Measurements from ENCODE around the gene HLCS. TPM values are rescaled to one million over a fixed set of nuclear protein-coding genes. Genes with fewer than 3 reads are reported as not detected.

Gene HLCS
- total and polyA plus RNA-seq, 4 experiments from 2014 or later = 8.3 to 14.7 (median 11.3) TPM

DNA sequence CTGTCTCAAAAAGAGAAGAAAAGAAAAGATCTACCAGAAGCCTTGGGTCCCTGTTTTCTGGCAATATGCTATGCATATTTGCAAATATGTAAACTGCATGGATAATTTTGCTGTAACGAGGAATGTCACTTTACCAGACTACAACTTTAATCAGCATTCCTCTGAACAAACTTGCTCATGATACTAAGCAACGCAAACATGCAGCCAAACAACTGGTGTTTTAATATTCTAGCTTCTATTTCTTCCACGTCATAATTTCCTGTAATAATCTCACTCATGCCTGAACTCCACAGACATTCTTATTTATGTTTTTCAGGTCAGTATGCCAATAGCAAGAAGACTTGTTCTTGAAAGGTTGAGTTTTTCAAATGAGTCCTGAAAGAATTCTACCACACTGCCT lies 153.4 kb downstream of the HLCS start:
- H3K27me3 ChIP-seq (ENCODE audit: insufficient read depth, low read length) = no peaks in the 10 kb centered on the region
- H3K27ac ChIP-seq (ENCODE audit: low read depth, low read length) = no peak overlapping the region
- ChIA-PET POLR2A (ENCODE audit: partially characterized antibody) (no interaction called here), CTCF (ENCODE audit: partially characterized antibody) (no interaction called here)
- intact Hi-C loops (cut with micrococcal nuclease) = no loop called here
- no peak for DNase-seq
- no peaks in the 10 kb centered on the region for H3K9me3 Mint-ChIP-seq
- no peak overlapping the region for H3K27ac Mint-ChIP-seq
- no peaks in the 10 kb centered on the region for H3K36me3 ChIP-seq (ENCODE audit: insufficient read depth, low read length)
- no peaks in the 10 kb centered on the region for H3K4me1 Mint-ChIP-seq
- H3K4me3 Mint-ChIP-seq = no peak overlapping the region
- H3K27me3 Mint-ChIP-seq = no peaks in the 10 kb centered on the region
- H3K4me3 ChIP-seq (ENCODE audit: low read length in 2 of 2) = no peak overlapping the region
- no peaks in the 10 kb centered on the region for H3K9me3 ChIP-seq (ENCODE audit: control insufficient read depth in 1 of 2, low read length in 2 of 2)
- H3K4me1 ChIP-seq (ENCODE audit: insufficient read depth, low read length) = no peaks in the 10 kb centered on the region
- peaks cover 0 to 18% of the 10 kb centered on the region in 2 donors for H3K36me3 Mint-ChIP-seq

DNA sequence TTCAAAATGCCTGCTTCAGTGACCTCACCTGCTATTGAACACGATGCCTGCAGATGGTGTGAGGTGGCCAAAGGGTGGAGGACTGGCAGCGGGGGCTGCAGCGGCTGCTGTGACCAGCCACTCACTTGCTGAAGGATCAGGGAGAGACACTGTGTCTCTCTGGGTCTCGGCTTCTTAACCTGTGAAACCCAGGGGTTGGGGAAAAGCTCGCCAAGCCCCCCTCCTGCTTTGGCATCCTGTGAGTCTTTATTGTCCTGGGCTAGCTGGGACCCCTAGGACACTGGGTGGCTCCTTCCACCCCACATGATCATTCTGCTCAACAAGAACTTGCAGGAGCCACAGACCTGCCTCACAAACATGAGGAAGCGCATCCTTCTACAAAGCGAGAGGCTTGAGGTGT lies 154.7 kb downstream of the HLCS start:
- no peaks in the 10 kb centered on the region for H3K9me3 ChIP-seq (ENCODE audit: control insufficient read depth in 1 of 2, low read length in 2 of 2)
- ChIA-PET POLR2A (ENCODE audit: partially characterized antibody) (no interaction called here), CTCF (ENCODE audit: partially characterized antibody) (no interaction called here)
- no peaks in the 10 kb centered on the region for H3K36me3 ChIP-seq (ENCODE audit: insufficient read depth, low read length)
- Mint-ChIP-seq H3K36me3 (peaks cover 2 to 25% of the 10 kb centered on the region in 2 donors), H3K27me3 (no peaks in the 10 kb centered on the region), H3K4me3 (no peak overlapping the region), H3K9me3 (no peaks in the 10 kb centered on the region), H3K27ac (no peak overlapping the region), H3K4me1 (no peaks in the 10 kb centered on the region)
- H3K4me1 ChIP-seq (ENCODE audit: insufficient read depth, low read length) = no peaks in the 10 kb centered on the region
- no peak overlapping the region for H3K27ac ChIP-seq (ENCODE audit: low read depth, low read length)
- H3K27me3 ChIP-seq (ENCODE audit: insufficient read depth, low read length) = no peaks in the 10 kb centered on the region
- no peak overlapping the region for H3K4me3 ChIP-seq (ENCODE audit: low read length in 2 of 2)
- intact Hi-C loops (cut with micrococcal nuclease) = no loop called here
- no peak for DNase-seq

DNA sequence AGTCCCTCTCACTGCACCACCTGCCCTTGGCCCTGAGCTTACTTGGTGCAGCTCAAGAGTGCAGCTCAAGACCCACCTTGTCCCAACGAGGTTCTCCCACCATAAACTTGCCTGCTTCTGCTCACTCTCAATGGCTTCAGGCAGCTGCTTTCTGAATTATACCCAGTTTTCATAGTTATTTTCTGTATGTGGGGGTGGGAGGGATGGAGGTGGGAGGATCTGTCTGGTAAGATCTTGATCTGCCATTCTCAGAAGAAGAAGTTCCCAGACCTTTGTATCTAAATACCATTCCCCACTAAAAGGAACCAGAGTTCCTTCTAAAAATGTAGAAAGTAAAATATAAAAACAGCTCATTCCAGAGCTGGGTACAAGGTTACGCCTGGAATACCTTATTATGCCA lies 156.0 kb downstream of the HLCS start:
- H3K9me3 ChIP-seq (ENCODE audit: control insufficient read depth in 1 of 2, low read length in 2 of 2) = no peaks in the 10 kb centered on the region
- intact Hi-C loops (cut with micrococcal nuclease) = no loop called here
- no peak for DNase-seq
- H3K9me3 Mint-ChIP-seq = no peaks in the 10 kb centered on the region
- no peak overlapping the region for H3K27ac ChIP-seq (ENCODE audit: low read depth, low read length)
- H3K4me3 ChIP-seq (ENCODE audit: low read length in 2 of 2) = no peak overlapping the region
- POLR2A ChIA-PET (ENCODE audit: partially characterized antibody) = no interaction called here
- no peaks in the 10 kb centered on the region for H3K27me3 ChIP-seq (ENCODE audit: insufficient read depth, low read length)
- no peak overlapping the region for H3K4me3 Mint-ChIP-seq
- H3K27ac Mint-ChIP-seq = no peak overlapping the region
- CTCF ChIA-PET (ENCODE audit: partially characterized antibody) = no interaction called here
- H3K36me3 Mint-ChIP-seq = peaks cover 2 to 36% of the 10 kb centered on the region in 2 donors
- peaks cover 0 to 1% (median 0%) of the 10 kb centered on the region in 4 donors for H3K4me1 Mint-ChIP-seq
- H3K27me3 Mint-ChIP-seq = no peaks in the 10 kb centered on the region
- H3K36me3 ChIP-seq (ENCODE audit: insufficient read depth, low read length) = no peaks in the 10 kb centered on the region
- no peaks in the 10 kb centered on the region for H3K4me1 ChIP-seq (ENCODE audit: insufficient read depth, low read length)

DNA sequence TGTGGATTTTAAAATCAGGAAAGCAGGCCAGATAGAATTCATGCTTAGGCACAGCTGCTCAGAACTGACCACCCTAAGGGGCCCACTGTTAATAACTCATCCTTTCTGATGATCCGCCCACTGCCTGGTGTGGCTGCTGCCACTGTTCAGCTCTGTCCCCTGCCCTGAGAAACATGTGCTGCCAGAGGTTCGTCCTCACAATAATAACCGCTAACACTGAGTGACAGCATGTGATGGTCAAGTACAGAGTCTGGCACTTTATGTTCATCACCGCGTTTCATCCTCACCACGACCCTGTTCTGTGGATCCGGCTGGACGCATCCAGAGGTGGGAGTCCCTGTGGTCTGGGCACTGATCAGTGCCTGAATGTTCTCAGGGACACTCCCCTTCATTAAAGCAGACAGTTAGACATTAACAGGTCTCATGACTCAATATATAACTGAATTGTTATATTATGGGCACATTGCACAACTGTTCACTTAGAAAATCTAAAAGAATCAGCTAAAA lies 159.0 kb downstream of the HLCS start:
- Mint-ChIP-seq H3K36me3 (peaks cover 12 to 46% of the 10 kb centered on the region in 2 donors), H3K27me3 (no peaks in the 10 kb centered on the region), H3K9me3 (peaks cover 0 to 2% (median 0%) of the 10 kb centered on the region in 8 donors), H3K4me1 (peaks cover 0 to 1% (median 0%) of the 10 kb centered on the region in 4 donors), H3K4me3 (no peak overlapping the region), H3K27ac (no peak overlapping the region)
- no peak for DNase-seq
- POLR2A ChIA-PET (ENCODE audit: partially characterized antibody) = no interaction called here
- Histone ChIP-seq H3K9me3 (ENCODE audit: control insufficient read depth in 1 of 2, low read length in 2 of 2) (no peaks in the 10 kb centered on the region), H3K27me3 (ENCODE audit: insufficient read depth, low read length) (no peaks in the 10 kb centered on the region), H3K4me1 (ENCODE audit: insufficient read depth, low read length) (no peaks in the 10 kb centered on the region), H3K27ac (ENCODE audit: low read depth, low read length) (no peak overlapping the region), H3K36me3 (ENCODE audit: insufficient read depth, low read length) (no peaks in the 10 kb centered on the region), H3K4me3 (ENCODE audit: low read length in 2 of 2) (no peak overlapping the region)
- CTCF ChIA-PET (ENCODE audit: partially characterized antibody) = no interaction called here
- intact Hi-C loops (cut with micrococcal nuclease) = no loop called here

DNA sequence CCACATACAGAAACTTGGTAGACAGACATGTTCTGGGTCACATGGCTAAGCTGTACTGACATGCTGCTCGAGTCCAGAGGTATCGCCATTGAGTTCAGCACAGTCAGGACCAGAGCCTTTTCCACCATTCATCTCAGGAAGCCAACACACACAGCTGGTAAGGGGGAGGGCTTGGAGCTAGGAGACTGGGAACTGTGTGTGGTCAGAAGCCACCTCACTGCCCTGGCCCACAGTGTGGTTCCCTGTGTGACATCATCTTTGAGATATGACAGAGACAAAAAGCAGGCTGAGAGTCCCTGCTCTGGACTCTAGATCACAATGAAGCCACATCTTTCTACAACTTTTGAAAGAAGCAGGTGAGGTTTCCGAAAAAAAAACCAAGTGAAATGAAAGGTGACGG lies 160.4 kb downstream of the HLCS start:
- intact Hi-C loops (cut with micrococcal nuclease) = no loop called here
- peaks cover 0 to 1% (median 0%) of the 10 kb centered on the region in 4 donors for H3K4me1 Mint-ChIP-seq

DNA sequence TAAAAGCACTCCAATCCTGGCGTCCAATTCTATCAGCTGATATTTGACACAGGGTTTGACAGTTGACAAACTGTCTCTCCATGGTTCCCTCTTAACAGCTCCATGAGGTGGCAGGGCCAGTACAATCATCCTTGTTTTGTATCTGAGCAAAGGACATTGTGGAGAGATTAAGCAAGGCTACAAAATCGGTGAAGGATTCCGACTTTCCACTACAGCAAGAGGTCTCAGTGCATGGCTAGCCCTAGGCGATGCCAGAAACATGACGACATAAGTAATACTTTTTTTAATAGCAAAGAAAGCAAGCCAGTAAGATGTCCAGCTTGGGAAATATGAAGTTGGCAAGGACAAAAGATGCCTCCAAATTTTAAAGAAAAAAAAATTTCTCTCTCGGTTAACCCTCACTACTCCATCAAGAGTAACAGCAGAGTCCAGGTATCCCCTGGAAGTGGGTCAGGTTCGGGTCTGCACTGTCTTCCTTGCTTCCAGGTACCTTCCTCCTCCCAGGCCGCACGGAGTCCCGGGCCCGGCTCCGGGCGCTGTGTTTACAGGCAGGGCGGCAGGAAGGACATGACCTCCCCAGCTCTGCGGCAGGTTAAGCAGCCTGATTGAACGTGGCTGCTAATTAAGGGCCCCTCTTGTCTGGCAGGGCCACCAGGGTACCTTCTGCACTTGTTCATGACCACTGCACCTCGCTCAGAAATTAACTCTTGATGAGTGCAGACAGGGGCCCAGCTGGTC lies 161.4 kb downstream of the HLCS start:
- H3K27ac Mint-ChIP-seq = no peak overlapping the region
- Histone ChIP-seq H3K4me1 (ENCODE audit: insufficient read depth, low read length) (no peaks in the 10 kb centered on the region), H3K27me3 (ENCODE audit: insufficient read depth, low read length) (no peaks in the 10 kb centered on the region), H3K4me3 (ENCODE audit: low read length in 2 of 2) (no peak overlapping the region), H3K36me3 (ENCODE audit: insufficient read depth, low read length) (no peaks in the 10 kb centered on the region), H3K9me3 (ENCODE audit: control insufficient read depth in 1 of 2, low read length in 2 of 2) (no peaks in the 10 kb centered on the region), H3K27ac (ENCODE audit: low read depth, low read length) (no peak overlapping the region)
- ChIA-PET POLR2A (ENCODE audit: partially characterized antibody) (no interaction called here), CTCF (ENCODE audit: partially characterized antibody) (no interaction called here)
- H3K4me1 Mint-ChIP-seq = peaks cover 0 to 1% (median 0%) of the 10 kb centered on the region in 4 donors
- no peaks in the 10 kb centered on the region for H3K27me3 Mint-ChIP-seq
- intact Hi-C loops (cut with micrococcal nuclease) = no loop called here
- peaks cover 15 to 51% of the 10 kb centered on the region in 2 donors for H3K36me3 Mint-ChIP-seq
- H3K4me3 Mint-ChIP-seq = no peak overlapping the region
- DNase-seq = no peak
- peaks cover 0 to 12% (median 7%) of the 10 kb centered on the region in 8 donors for H3K9me3 Mint-ChIP-seq

More for the DNA sequence above, 160.4 kb downstream of the HLCS start:
- peaks cover 0 to 3% (median under 1%) of the 10 kb centered on the region in 8 donors for H3K9me3 Mint-ChIP-seq
- no peak overlapping the region for H3K27ac ChIP-seq (ENCODE audit: low read depth, low read length)
- H3K36me3 Mint-ChIP-seq = peaks cover 14 to 48% of the 10 kb centered on the region in 2 donors
- no peak for DNase-seq
- H3K27me3 Mint-ChIP-seq = no peaks in the 10 kb centered on the region
- ChIA-PET POLR2A (ENCODE audit: partially characterized antibody) (no interaction called here), CTCF (ENCODE audit: partially characterized antibody) (no interaction called here)
- H3K4me1 ChIP-seq (ENCODE audit: insufficient read depth, low read length) = no peaks in the 10 kb centered on the region
- H3K4me3 Mint-ChIP-seq = no peak overlapping the region
- H3K4me3 ChIP-seq (ENCODE audit: low read length in 2 of 2) = no peak overlapping the region
- H3K36me3 ChIP-seq (ENCODE audit: insufficient read depth, low read length) = no peaks in the 10 kb centered on the region
- no peak overlapping the region for H3K27ac Mint-ChIP-seq
- no peaks in the 10 kb centered on the region for H3K27me3 ChIP-seq (ENCODE audit: insufficient read depth, low read length)
- no peaks in the 10 kb centered on the region for H3K9me3 ChIP-seq (ENCODE audit: control insufficient read depth in 1 of 2, low read length in 2 of 2)

DNA sequence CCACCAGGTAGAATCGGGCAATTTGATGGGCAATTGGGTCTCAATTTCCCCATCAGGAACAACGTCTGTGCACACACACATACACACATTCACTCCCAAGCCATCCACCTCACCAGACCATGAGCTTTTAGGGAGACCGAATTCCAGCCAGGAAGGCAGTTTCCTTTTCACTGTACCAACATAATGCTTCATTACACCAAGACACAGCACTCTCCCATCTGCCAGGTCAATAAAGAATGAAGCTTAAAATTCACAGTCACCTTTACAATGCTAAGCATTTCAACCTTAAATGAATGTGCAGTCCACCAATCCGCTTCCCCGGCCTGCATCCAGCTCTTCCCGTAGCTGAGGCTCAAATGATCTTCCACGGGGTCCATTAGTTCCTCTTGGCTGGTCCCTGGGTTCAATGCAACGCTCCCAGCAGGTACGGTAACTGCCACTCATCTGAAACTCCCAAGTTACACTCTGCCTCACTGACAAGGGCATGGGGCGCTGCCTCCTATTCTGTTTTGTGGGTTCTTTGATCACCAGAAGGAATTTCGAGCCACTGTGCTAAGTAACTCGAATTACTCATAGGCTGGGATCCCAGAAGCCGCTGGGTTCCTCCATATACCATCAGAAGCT lies 162.5 kb downstream of the HLCS start:
- Histone ChIP-seq H3K4me1 (ENCODE audit: insufficient read depth, low read length) (no peaks in the 10 kb centered on the region), H3K27ac (ENCODE audit: low read depth, low read length) (no peak overlapping the region), H3K27me3 (ENCODE audit: insufficient read depth, low read length) (no peaks in the 10 kb centered on the region), H3K36me3 (ENCODE audit: insufficient read depth, low read length) (no peaks in the 10 kb centered on the region), H3K9me3 (ENCODE audit: control insufficient read depth in 1 of 2, low read length in 2 of 2) (no peaks in the 10 kb centered on the region), H3K4me3 (ENCODE audit: low read length in 2 of 2) (no peak overlapping the region)
- Mint-ChIP-seq H3K27ac (peak overlapping the region in 1 of 7 donors; percentile 32), H3K9me3 (peaks cover 0 to 23% (median 18%) of the 10 kb centered on the region in 8 donors), H3K36me3 (peaks cover 22 to 62% of the 10 kb centered on the region in 2 donors), H3K4me1 (peaks cover 0 to 1% (median 0%) of the 10 kb centered on the region in 4 donors), H3K4me3 (no peak overlapping the region), H3K27me3 (no peaks in the 10 kb centered on the region)
- DNase-seq = no peak
- intact Hi-C loops (cut with micrococcal nuclease) = no loop called here
- CTCF ChIA-PET (ENCODE audit: partially characterized antibody) = no interaction called here
- POLR2A ChIA-PET (ENCODE audit: partially characterized antibody) = no interaction called here

All from CD4-positive, alpha-beta memory T cell (primary cell).